ENCODE data around the gene SNX1.

The SNX1 gene

DNA sequence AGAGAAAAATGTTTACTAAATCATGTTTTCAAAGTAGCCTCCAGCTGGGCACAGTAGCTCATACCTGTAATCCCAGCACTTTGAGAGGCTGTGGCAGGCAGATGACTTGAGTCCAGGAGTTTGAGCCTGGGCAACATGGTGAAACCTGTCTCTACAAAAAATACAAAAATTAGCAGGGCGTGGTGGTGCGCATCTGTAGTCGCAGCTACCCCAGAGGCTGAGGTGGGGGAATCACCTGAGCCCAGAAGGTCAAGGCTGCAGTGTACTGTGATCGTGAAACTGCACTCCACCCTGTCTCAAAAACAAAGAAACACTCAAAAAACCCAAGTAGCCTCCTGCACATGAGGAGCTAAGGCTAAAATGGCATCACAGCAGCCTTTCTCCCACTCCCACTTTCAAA, 68.7 kb downstream of the SNX1 start:
- no peak for DNase-seq

DNA sequence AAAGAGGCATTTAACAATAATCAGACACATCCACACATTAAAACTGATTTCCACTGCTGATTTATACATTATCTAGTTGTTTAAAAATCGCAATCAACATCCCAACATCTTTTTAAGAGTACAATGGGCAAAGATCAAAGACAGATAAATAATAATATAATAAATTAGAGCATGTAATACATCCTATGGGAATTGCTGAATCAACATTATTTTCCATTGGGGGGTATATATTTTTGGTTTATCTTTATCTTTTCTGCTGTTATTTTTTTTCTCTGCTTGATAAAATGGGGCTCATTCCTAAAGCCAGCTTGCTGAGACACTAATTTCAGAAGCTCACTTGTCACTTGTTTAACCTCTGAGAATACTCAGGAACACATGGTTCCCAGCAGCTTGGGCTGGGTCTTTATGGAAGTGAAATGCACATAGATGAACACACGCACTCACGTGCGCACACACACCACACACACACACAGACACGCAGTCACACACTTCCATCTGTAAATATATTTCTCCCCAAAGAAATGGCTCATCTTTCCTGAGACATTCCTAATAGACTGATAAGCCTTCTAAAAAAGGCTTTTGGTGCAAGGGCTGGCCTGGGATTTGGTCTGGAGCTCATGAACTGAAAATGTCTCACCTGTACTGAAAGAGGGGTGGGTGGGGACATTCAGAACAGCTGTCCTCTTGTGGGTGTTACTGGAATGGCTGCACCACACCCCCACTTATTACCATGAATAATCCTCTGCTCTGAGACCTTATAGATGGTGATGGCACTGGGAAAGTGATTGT, 70.5 kb downstream of the SNX1 start:
- DNase-seq: no peak

DNA sequence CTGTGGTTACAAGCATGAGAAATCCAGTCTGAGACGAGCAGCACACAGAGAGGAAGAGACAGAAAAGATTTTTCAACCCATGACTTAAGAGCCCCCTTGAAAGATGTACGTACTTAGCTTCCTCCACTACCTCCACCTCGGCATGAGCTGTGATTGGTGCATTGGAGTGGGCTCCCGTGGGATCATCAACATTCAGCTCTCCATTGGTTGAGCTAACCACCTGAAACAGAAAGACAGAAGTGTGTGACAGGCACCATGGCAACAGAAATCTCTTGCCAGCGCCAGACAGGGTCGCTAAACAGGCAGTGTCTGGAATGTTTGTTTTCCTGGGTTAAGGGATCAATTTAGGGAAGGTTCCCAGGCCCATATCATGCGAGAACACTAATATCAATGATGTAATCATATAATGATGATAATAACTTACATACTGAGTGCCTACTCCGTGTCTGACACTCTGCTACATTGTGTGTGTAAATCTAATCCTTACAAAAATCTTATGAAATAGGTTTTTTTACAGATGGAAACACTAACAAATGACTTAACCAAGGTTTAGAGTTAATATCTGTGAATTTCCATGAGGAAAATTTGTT, 84.5 kb downstream of the SNX1 start:
- DNase-seq: no peak

DNA sequence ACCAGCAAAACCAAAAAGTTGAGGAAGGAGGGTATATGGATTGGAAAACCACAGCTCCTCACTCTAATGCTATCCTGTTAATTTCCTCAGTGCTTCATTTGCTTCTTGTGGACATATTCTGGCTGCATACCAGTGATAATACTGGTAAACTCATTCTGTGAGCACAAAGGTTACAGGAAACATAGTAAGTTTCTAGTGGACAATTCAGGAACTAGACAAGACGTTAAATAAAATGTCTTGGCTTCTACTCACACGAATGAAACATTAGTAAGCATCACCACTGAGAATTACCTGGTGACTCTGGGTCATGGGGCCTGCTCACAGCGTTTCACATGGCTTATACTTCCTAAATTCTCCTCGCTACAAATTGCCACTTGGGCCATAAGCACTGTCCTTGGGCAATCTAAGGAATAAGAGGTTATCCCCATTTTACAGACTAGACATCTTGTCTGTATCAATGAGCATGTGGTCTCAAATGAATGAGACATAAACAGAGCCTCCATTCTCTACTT, 87.1 kb downstream of the SNX1 start:
- no peak for DNase-seq

DNA sequence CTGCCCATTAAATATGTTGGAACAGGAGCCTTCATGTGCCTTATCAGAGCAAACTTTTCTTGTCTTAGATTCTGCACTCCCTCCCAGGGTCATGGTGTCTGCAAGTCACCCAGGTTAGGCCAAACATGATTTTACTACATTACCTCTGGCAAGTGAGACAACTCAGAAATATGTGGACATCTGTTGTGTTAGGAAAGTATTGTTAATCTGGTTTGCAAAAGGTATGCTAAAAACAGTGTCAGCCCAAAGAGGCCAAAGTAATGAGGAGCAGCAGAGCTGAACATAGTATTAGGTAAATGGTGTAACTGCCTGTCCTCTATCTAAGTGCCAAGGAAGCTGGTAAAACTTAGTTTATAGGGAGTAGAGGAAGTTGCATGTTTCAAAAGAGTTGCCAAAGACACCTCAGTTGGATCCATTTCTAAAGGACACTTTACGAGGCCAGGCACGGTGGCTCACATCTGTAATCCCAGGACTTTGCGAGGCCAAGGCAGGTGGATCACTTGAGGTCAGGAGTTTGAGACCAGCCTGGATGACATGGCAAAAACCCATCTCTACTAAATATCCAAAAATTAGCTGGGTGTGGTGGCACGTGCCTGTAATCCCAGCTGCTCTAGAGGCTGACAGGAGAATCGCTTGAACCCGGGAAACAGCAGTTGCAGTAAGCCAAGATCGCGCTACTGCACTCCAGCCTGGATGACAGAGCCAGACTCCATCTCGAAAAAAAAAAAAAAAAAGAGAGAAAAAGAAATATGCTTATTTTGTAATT, 89.5 kb downstream of the SNX1 start:
- DNase-seq: no peak

DNA sequence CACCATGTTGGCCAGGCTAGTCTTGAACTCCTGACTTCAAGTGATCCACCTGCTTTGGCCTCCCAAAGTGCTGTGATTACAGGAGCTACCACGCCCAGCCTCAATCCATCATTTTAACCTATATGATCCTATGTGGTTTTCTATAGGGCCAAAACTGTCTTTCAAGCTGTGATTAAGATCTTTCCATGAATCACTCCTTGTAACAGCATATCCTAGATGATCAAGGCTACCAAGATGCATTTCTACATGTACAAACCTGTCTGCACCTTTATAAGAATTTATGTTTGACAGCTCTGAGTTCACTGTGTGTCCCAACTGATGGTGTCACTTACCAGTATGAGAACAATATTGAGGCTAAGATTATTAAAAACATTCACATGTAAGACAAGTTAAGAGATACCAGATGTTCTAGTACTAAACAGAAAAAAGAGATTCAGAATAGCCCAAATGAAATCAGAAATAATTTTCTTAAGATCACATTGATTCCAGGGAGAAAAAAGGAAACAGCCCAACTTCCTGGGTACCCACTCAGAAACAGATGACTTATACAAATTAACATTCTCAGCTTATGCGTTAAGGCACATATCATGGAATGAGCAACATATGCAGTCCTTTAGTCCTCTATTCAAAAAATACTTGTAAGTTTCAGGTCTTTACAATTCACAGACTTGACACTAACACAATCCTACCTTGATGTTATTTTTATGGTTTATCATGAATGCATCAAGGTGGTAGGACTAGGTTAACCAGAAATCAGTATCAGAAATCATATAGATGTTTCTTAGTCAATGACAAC, 91.8 kb downstream of the SNX1 start:
- DNase-seq: no peak

Measured in NCI-H2029 treated with DMSO at 0.1 percent for 48 hours (cell line).